T-helper 9 cell (primary cell): ENCODE data around the gene BFSP2.
"Not testable (repeated sequence)": the region's sequence is repeated elsewhere in the genome, so short reads cannot be mapped to it uniquely, and the experiment has no call there.

ENCODE experiments used
- DNase-seq: peaks from one replicate; pipeline ENCODE4 v3.0.0-alpha.2; 2020

The BFSP2 gene

DNA sequence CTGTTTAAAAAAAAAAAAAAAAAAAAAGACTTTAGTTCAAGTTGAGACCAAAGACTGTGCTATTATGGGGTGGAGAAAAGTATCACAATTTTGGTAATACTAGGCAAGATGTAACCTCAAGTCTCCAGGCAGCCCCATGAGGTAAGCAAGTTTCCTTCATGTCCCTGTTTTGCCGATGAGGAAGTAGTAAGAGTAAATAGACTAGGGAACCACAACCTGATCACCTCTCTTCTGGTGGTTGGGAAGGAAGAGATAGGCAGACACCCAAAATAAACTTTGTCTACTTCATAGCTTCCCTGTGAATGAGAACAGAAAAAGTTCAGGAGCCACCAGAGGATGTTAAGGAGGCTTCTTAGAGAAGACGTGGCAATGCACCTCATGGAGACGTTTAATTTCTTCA is 123.9 kb downstream of the BFSP2 start:
- DNase-seq = not testable (repeated sequence)
